HUDEP-2 (cell line): Measurements from ENCODE around the gene TADA2A.

Source experiments
- DNase-seq, 76 experiments: peaks; one replicate each; lab custom pipeline; 2025; ENCODE audit not compliant: unreplicated experiment in 76 of 76; lab: John Stamatoyannopoulos, UW

TADA2A gene

DNA sequence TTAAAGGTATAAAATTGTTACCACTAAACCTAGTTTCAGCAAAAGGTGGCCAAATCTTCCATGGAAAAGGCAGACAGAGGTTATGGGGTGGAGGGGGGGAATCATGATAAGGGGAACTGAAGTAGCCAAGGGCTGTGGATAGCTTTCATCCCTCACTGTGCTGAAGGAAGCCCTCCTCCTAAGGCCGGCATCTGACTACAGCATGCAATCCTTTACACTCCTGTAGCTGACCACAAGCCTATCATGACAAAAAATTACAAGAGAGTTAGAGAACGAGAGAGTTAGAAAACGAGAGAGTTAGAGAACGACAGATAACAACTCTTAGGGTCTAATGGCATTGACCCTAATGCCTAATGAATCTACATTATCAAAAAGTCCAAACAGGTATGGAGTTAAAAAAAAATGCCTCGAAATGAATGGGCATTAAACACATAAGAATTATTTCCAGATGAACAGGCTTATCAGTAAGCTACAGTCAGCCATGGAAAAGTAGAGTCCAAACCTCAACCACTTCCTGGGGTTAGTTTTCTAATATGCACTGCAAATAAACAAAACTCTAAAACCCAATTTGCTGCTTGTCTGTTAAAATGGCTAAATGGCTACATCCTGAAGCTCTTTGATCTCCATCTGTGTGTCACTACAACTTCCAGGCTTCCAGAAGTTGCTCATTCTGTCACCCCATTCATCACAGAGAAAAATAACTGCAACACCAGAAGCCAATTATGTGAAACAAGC lies 112.7 kb downstream of the TADA2A start:
- DNase-seq, result peak in 5 of 76 experiments; percentile 0 to 11 (median 9)

DNA sequence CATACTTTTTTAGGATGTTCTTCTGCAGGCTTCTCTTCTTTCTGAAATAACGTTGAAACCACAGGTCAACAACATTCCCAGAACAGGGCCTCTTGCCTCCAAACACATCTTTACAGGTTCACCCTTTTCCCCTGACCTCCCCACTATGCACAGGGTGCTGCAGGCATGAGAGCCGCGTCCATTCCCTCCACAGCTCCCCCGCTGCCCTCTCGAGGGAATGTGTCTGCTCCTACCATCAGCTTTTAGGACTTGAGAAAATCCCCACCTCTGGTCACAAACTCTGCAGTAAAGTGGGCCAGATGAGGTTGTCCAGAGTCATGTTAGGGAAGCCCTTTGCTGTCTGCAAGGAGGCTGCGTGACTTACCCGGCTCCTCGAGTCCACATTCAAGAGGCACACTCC lies 113.5 kb downstream of the TADA2A start:
- peak in 1 of 76 experiments; percentile 3 for DNase-seq

DNA sequence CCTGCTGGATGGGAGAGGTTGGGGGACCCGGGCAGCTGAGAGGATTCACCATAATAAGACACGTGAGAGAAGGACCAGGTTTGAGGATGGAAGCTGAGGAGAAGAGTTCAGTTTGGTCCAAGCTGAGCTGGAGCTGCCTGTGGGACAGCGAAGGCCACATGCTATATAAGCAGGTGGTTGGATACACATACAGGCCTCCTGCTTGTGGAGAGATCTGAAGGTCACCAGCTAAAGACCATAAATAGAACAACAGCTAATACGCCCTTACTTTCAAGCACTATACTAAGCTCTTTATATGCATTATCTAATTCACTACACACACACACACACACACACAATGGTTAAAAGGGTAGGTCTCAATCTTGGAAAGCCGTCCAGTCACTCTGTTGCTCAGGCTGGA lies 115.1 kb downstream of the TADA2A start:
- no peak for DNase-seq

DNA sequence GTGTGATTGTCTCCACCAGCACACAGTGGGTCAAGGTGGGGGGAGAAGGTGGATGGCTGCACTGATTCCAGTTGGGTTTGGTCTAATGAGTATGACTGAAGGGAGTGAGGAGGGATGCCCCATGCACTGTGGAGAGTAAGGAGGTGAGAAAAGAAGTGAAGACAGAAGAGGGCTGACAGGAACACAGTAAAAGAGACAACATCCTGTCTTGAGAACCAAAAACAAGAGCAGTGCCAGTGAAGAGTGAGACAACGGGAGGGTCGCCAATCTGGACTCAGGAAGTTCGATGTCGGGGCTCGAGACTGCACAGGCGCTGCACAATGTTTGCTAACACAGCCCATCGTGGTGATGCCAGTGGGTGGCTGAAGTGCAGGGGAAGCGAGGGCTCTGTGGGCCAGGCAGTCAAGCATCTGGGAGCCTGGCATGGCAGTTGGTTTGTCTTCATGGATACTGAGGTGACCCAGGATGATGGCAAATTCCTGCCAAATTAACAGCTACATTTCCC lies 117.1 kb downstream of the TADA2A start:
- DNase-seq, result no peak

DNA sequence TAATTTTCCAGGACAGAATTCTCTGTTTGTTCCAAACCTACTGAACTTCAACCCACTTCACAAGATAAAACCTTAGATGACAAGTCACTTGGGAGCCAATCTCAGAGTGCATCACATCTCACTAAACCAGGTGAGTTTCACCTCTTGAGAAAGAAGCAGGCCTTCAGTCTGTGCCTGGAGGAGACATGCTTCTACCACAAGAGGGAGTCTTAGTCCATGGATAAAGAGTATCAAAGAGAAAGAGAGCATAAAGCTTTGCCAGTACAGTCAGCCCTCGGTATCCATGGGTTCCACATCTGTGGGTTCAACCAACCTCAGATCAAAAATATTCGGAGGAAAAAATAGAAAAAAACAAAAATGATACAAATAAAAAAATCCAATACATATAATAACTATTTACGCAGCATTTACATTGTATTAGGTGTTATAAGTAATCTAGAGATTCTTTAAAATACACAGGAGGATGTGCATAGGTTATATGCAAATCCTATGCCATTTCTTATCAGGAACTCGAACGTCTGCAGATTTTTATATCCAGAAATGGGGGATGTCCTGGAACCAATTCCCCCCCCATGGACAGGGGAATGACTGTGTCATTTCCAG lies 120.7 kb downstream of the TADA2A start:
- DNase-seq, result peak in 22 of 76 experiments; percentile 0 to 45 (median 12)
